ENCODE measurements around the gene KAT2B.
A peak's percentile ranks its signal among the peaks of the same experiment; 100 is the strongest.

Gene KAT2B

GRCh38 chr3:20154078-20154477, 113.8 kb downstream of the KAT2B start:
- DNase-seq, result no peak

- DNase-seq, result no peak
Observed at GRCh38 chr3:20154928-20155327, 114.7 kb downstream of the KAT2B start.

DNA sequence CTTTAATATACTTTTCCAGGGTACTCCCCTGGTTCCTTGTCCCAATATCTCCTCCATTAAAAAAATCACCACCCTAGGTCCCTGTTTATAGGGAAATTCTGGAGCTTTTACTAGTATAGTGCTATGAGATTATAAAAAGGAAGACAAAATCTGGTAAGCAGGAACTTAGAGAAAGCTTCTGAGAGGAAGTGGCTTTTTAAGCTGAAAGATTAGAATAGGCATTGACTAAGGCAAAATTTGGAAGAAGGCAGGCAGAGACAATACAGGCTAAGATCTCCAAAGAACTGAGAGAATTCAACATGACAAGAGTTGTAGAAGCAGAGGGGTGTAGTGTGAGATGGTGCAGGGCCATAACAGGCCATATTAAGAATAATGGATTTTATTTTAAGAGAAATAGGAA, 120.0 kb downstream of the KAT2B start:
- no peak for DNase-seq

DNA sequence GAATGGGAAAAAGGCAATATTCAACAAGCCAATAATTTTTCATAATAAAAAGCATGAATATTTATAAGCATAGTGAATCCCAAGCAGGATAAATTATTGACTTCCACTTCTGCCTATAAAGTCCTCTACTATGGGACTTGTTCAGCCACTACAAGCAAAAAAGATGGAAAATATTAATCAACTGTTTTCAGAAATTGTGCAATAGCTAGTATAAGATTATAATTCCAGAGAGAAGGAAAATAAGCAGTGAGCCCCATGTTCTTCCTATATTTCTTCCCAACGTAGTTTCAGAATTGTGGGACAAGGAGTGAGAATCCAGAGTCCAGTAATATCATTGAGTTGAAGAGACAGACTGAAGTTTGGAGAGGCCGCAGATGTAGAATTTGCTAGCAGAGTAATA, 121.5 kb downstream of the KAT2B start:
- DNase-seq, result no peak

DNA sequence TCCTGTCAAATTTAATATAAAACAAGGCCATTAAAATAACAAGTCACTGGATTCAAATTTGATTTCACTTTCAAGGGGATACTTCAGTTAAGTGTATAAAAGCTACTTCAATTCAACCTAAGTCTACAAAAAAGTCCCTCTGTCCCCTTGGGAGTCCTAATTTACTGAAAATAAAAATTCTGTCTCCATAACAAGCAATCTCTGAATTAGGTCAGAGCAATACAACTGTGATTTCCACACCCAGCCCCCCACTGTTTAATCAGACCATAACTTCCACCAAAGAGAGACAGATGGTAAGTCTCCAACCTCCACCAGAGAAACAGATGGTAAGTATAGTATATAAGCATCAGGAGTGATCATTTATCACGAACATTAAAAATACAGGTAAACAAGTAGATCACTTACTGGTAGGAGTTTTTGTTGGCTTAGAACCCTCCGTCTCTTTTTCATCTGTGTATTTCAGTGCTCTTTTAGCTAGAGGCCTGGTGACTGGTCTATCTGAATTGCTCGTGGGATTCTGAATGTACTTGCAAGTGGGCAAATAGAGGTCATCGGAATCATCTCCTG, 133.7 kb downstream of the KAT2B start:
- DNase-seq, result no peak

DNA sequence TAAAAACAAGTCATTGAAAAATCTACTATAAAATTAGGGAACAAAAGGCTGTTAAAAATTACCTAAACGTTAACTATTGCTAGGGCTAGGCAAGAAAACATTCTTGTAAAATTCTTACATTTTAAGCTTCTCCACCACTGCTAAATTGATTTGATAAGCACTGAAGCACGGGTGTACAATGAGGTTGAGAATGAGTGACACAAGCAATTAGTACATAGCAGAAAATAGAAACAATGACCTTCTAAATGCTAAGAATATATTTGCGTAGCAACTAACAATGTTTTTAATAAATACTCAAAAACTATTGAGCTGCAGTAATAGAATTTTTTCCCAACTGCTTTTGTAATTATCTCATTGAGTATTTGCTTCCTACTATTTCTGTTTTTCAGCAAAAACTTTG, 141.0 kb downstream of the KAT2B start:
- DNase-seq, result no peak

DNA sequence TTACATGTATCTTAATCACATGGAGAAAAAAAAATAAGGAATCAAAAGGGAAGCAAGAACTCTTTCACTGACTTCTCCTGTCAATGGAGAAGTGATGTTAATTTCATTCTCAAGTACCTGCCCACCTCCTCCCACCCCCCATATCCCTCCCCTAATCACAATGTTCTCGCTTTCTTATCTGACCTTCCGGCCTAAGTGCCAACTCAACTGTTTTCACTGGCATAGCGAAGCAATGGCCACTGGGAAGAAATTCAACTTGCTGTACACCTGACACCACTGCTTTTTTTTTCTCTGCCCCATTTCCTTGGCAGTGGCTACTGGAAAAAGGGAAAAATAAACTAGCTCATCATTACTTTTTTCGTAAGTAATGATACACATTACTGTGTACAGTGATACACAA, 142.0 kb downstream of the KAT2B start:
- no peak for DNase-seq

DNA sequence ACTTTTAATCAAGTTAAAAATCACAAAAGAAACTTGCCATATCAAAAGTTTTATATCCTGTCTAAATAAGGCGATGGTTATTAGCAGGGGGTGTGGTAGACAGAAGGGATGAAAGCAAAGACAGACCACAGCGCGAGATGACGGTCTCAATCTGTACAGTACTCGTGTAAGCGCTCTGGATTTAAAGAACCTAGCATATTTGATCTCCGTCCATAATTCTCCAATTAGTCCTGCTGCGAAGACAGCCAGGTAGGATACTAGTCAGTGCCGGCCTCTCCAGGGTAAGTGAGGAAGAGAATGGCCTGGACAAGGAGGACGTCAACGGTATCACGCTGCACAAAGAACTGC, 145.1 kb downstream of the KAT2B start:
- peak; percentile 26 for DNase-seq

DNA sequence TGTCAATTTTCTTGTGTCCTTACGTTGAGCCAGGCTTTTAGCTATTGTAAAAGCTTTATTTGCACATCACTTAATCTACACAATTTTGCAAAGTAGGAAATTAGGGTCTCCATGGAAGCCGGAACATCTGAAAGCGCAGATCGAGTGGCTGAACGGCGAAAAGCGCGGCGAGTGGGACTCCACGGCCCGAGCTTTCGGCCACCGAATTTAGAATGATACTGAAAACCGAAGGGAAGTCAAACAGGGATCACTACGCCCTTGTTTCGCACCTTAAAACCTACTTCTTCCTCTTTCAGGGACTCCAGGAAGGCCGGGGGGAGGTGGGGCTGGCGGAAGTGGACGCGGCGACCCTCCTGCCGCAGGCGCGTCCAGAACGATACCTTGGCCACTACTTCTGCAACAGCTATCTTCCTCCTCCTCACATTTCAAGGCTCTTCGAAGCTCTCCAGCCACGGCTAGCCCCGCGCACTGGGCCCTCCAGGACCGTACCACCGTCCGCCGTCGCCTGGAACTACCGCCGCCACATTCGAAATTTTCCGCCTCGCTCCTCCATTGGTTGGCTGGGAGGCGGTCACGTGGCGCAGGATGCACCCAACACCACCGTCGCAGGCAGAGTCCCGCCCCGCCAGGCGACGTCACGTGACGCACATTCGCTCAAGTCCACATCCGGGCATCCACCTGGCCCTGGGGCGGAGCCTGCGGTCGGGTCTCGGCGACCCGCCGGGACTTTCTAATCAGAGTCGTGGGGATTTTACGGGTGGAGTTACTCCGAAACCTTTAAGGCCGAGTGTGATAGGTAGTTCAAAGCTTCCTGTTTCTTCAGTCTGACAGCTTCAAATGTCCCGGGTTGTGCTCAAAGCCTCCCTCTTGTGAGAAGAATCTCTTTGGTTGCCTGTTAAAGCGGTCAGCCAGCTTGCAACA, 145.7 kb downstream of the KAT2B start, which contains the start of gene SGO1:
TSS of gene SGO1 (minus strand) at position 528 of the 921 bp plus-strand sequence. CDS start 2,179 bp downstream, outside the sequence.
- peak; percentile 100 for DNase-seq

DNA sequence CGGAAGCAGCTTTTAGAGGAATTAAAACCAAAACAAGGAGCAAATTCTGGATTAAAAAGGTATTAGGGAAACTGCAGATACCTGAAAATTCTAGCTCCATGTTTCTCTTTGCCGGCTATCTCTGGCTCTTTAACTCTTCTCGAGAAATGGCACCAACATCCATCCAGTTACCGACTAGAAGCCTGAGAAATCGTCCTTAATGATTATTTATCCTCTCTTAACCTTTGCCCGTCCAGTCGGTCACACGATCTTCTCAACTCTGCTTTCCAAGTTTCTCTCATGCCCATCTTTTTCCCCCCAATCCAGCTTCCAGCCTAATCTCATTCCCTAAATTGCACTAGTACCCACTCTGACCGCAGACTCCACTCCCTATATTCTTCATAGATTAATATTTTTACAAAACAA, 146.4 kb downstream of the KAT2B start:
- DNase-seq, result no peak

- DNase-seq, result no peak
Observed at GRCh38 chr3:20190991-20191390, 150.7 kb downstream of the KAT2B start.

DNA sequence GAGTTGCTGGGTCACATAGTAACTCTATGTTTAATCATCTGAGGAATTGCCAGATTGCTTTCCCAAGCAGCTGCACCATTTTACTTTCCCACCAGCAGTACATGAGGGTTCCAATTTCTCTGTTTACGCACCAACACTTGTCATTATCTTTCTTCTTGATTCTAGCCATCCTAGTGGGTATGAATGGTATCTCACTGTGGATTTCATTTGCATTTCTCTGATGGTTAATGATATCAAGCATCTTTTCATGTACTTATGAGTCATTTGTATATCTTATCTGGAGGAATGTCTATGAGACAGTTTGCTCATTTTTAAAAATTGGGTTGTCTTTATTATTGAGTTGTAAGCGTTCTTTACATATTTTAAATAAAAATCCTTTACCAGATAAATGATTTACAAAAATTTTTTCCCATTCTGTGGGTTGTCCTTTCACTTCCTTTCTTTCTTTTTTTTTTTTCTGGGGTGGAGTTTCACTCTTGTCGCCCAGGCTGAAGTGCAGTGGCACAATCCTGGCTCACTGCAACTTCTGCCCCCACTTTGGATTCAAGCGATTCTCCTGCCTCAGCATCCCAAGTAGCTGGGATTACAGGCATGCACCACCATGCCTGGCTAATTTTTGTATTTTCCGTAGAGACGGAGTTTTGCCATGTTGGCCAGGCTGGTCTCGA, 154.7 kb downstream of the KAT2B start:
- DNase-seq, result no peak

DNA sequence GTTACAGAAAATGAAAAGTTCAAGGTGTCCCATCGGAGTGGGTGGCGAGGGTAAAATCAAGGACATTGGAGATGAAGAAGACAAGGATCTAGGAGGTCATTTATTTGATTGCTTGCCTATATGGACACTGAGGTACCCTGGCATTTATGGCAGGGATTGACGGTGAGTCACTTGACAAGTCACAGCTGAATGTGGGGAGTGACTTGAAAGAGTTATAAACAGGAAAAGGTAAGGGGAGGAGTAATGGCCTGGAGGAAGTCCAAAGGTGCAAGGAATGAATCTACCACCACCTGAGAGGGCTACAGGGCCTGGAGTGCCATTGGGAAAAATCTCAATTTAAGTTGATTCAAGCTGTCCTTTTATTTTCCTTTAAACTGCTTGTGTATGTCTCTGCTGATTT, 157.5 kb downstream of the KAT2B start:
- no peak for DNase-seq

- no peak for DNase-seq
Observed at GRCh38 chr3:20201143-20201542, 160.9 kb downstream of the KAT2B start.

Data from stimulated activated CD4-positive, alpha-beta T cell treated with anti-CD3 and anti-CD28 coated beads, Interleukin-15, amount 100 ng/mL, for 24 hours (primary cell).